HepG2 (cell line): ENCODE measurements around the gene FIBP. TPM values are rescaled to one million over a fixed set of nuclear protein-coding genes. Genes with fewer than 3 reads are reported as not detected.

Experiments
- ATAC-seq: fragments of 200-7000 bp; cut with Tn5 transposase; 3 replicates; pipeline ENCODE4 v1.9.1; 2020; ENCODE audit warnings: mild to moderate bottlenecking, moderate library complexity
- BruUV-seq: library from RNA; stranded (reverse); fragments of 400-500 nt; replicated peaks from 2 replicates; lab custom pipeline; 2021; lab: Mats Ljungman, UMichigan
- CTCF ChIA-PET: fragments of 300-600 bp; formaldehyde crosslinking; extraction: SDS; loops from one replicate; lab custom pipeline; 2021; ENCODE audit warnings: low total read pairs, inconsistent platforms, low intra/inter-chr PET ratio; lab: Yijun Ruan, JAX
- POLR2A ChIA-PET: fragments of 350-600 bp; sonication (Branson Sonifier 250); formaldehyde crosslinking; loops from one replicate; lab custom pipeline; 2020; ENCODE audit warnings: antibody characterized with exemption, inconsistent platforms; lab: Yijun Ruan, JAX
- DNase-seq: peaks from one replicate; pipeline ENCODE4 v3.0.0-alpha.2; 2015; ENCODE audit warnings: low spot score
- FAIRE-seq: peaks from 3 replicates; lab custom pipeline; 2011; peaks lifted over from hg19 to GRCh38; lab: Jason Lieb, UNC
- H2AFZ ChIP-seq: one replicate; pipeline ENCODE4 v1.6.1; 2011; ENCODE audit warnings: low read length, inconsistent platforms
- H3K27ac ChIP-seq: fragments of 300-600 bp; 3 replicates; pipeline ENCODE4 v1.8.0; 2011; ENCODE audit warnings: mixed run types, mild to moderate bottlenecking, mixed read lengths, low read length, inconsistent platforms; ENCODE audit not compliant: insufficient read depth; ENCODE audit errors: extremely low read length
- H3K27me3 ChIP-seq, 2 experiments: fragments of 200-600 bp in 1 of 2; 2 replicates in 1 of 2; 3 replicates in 1 of 2; pipeline versions ENCODE4 v1.6.0 to v1.8.0; 2011; ENCODE audit warnings: low read length in 2 of 2, mild to moderate bottlenecking in 2 of 2, moderate library complexity in 2 of 2, inconsistent platforms in 1 of 2; ENCODE audit not compliant: insufficient read depth in 2 of 2, control insufficient read depth in 1 of 2
- H3K36me3 ChIP-seq, 2 experiments: fragments of 200-600 bp in 1 of 2; replicated peaks in 1 of 2; 2 replicates in 1 of 2; 3 replicates in 1 of 2; pipeline versions ENCODE4 v1.5.1 to v1.8.0; 2011; ENCODE audit warnings: low read length in 2 of 2, inconsistent platforms in 1 of 2; ENCODE audit not compliant: insufficient read depth in 2 of 2, control insufficient read depth in 1 of 2
- H3K4me1 ChIP-seq: 2 replicates; pipeline ENCODE4 v1.5.1; 2012; ENCODE audit warnings: low read length, inconsistent platforms; ENCODE audit not compliant: insufficient read depth
- H3K4me2 ChIP-seq: 2 replicates; pipeline ENCODE4 v1.6.0; 2011; ENCODE audit warnings: low read depth, low read length, inconsistent platforms
- H3K4me3 ChIP-seq, 3 experiments: fragments of 200-600 bp in 1 of 3; sonication (generic), shearing (Covaris generic) in 1 of 3; replicated peaks in 1 of 3; 2 replicates each; pipeline ENCODE4 v1.5.1; 2011 to 2016; ENCODE audit warnings: low read length in 3 of 3, inconsistent platforms in 2 of 3, low read depth in 2 of 3, mild to moderate bottlenecking in 2 of 3, control low read depth in 1 of 3, mixed read lengths in 1 of 3; ENCODE audit not compliant: insufficient read depth in 1 of 3
- H3K79me2 ChIP-seq: one replicate; pipeline ENCODE4 v1.6.1; 2011; ENCODE audit warnings: low read length, inconsistent platforms; ENCODE audit not compliant: insufficient read depth
- H3K9ac ChIP-seq: 2 replicates; pipeline ENCODE4 v1.6.0; 2011; ENCODE audit warnings: mild to moderate bottlenecking, low read depth, low read length, inconsistent platforms; ENCODE audit not compliant: insufficient read depth
- H3K9me3 ChIP-seq: 2 replicates; pipeline ENCODE4 v1.5.1; 2012; ENCODE audit warnings: mild to moderate bottlenecking, low read length
- H4K20me1 ChIP-seq: 2 replicates; pipeline ENCODE4 v1.6.0; 2011; ENCODE audit warnings: inconsistent platforms, mild to moderate bottlenecking, low read length, moderate library complexity; ENCODE audit not compliant: insufficient read depth
- RXRB ChIP-seq: IDR thresholded peaks from 2 replicates; pipeline ENCODE4 v1.6.1; 2016; ENCODE audit warnings: borderline replicate concordance, missing genetic modification reagents, missing compliant biosample characterization
- ZNF124 ChIP-seq: sonication (generic); formaldehyde crosslinking; IDR thresholded peaks from 2 replicates; pipeline ENCODE4 v1.4.0; 2020; ENCODE audit warnings: missing genetic modification reagents
- ZNF253 ChIP-seq: sonication (generic); formaldehyde crosslinking; IDR thresholded peaks from 2 replicates; pipeline ENCODE4 v1.8.0; 2022; ENCODE audit warnings: mild to moderate bottlenecking, missing genetic modification reagents, borderline replicate concordance
- ZNF331 ChIP-seq: sonication (generic); formaldehyde crosslinking; IDR thresholded peaks from 2 replicates; pipeline ENCODE4 v1.4.0; 2020; ENCODE audit warnings: missing genetic modification reagents
- ZNF354B ChIP-seq: sonication (generic); formaldehyde crosslinking; IDR thresholded peaks from 2 replicates; pipeline ENCODE4 v1.8.0; 2022; ENCODE audit warnings: mild to moderate bottlenecking, missing genetic modification reagents
- WGBS: methylation state at CpG from one replicate; pipeline ENCODE4 v1.1.6; 2017; ENCODE audit warnings: low lambda C conversion rate; 5-methylcytosine and 5-hydroxymethylcytosine counted together
- in situ Hi-C: cut with HindIII; loops from 2 replicates; pipeline ENCODE4 v1.10.0; 2017; ENCODE audit warnings: low pct_unique_long_range_greater_than_20kb; ENCODE audit not compliant: extremely low pct_ligation_motif_present
- intact Hi-C: fragments of 100-400 bp; cut with micrococcal nuclease; formaldehyde crosslinking; loops from one replicate; pipeline ENCODE4 v1.10.0; 2022; ENCODE audit not compliant: unreplicated experiment
- polyA plus RNA-seq, 8 experiments: library from polyadenylated mRNA; depleted of rRNA in 3 of 8; stranded (reverse) in 7 of 8; unstranded in 1 of 8; fragments of >200 nt; fragmentation: Illumina TruSeq in 4 of 8; extraction: Trizol in 4 of 8; gene quantifications; 2 replicates each; pipeline versions ENCODE4 v1.2.1 to v1.2.3, GENCODE V29; 2011 to 2016; ENCODE audit warnings: low read depth in 4 of 8, missing spikeins in 1 of 8, mixed read lengths in 1 of 8; ENCODE audit not compliant: insufficient read depth in 1 of 8
- total RNA-seq, 5 experiments: library from RNA; depleted of rRNA; stranded (reverse); fragments of >200 nt; fragmentation: Illumina TruSeq; extraction: Trizol; gene quantifications; 2 replicates each; pipeline ENCODE4 v1.2.3, GENCODE V29; 2016; ENCODE audit warnings: low read depth in 1 of 5
- TF ChIP-seq, protein P1 (sequence below): sonication (generic); formaldehyde crosslinking; IDR thresholded peaks from 2 replicates; pipeline ENCODE4 v1.8.1; 2023; ENCODE audit warnings: mild to moderate bottlenecking, inconsistent platforms, moderate library complexity, missing genetic modification reagents, borderline replicate concordance
- TF ChIP-seq, protein P2 (sequence below): sonication (generic); formaldehyde crosslinking; IDR thresholded peaks from 2 replicates; pipeline ENCODE4 v1.5.0; 2020; ENCODE audit warnings: missing genetic modification reagents, mild to moderate bottlenecking, borderline replicate concordance

The FIBP gene
- total and polyA plus RNA-seq, 2 of the 13 experiments (the other 11 are each of a cell fraction or from before 2014, with no cell fraction given): 42.9 to 62.1 TPM

GRCh38 chr11:65888163-65888814 is at the start of gene FIBP (continued):
- TF ChIP-seq ZNF354B (CRISPR knock-in tag): no peak
- TF ChIP-seq ZNF331: peak; percentile 43; the same call in 1 of the 2 replicates
- TF ChIP-seq, protein P1, sequence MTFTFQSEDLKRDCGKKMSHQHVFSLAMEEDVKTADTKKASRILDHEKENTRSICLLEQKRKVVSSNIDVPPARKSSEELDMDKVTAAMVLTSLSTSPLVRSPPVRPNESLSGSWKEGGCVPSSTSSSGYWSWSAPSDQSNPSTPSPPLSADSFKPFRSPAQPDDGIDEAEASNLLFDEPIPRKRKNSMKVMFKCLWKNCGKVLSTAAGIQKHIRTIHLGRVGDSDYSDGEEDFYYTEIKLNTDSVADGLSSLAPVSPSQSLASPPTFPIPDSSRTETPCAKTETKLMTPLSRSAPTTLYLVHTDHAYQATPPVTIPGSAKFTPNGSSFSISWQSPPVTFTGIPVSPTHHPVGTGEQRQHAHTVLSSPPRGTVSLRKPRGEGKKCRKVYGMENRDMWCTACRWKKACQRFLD (CRISPR knock-in tag): no peak
- no peak for TF ChIP-seq ZNF253 (CRISPR knock-in tag)
- peak; percentile 33; the same call in 1 of the 2 replicates for TF ChIP-seq ZNF124 (CRISPR knock-in tag)
- TF ChIP-seq, all 625 proteins: peak for 211

DNA sequence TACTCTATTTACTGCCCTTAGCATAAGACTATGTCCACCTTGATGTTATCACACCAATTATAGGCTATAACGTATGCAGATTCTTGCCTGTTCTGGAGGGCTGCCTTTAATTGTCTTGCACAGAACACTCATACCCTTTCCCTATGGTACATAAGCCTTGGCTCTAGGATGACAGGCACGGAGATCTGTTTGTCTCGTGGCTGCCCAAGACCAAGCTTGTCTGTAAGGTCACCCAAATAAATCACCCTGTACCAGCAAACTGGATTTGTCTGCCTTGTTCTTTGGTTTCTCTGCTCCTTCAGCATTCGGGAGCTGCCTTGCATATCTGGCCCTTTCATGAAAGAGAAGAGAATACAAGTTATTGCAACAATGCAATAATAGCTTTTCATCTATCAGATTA is 49.5 kb upstream of the FIBP start:
- TF ChIP-seq, protein P2, sequence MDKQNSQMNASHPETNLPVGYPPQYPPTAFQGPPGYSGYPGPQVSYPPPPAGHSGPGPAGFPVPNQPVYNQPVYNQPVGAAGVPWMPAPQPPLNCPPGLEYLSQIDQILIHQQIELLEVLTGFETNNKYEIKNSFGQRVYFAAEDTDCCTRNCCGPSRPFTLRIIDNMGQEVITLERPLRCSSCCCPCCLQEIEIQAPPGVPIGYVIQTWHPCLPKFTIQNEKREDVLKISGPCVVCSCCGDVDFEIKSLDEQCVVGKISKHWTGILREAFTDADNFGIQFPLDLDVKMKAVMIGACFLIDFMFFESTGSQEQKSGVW (CRISPR knock-in tag): no peak
- no peak for TF ChIP-seq RXRB (CRISPR knock-in tag)
- POLR2A ChIA-PET: no interaction called here
- H3K4me1 ChIP-seq: peaks cover 27% of the 10 kb centered on the region
- H3K27me3 ChIP-seq: peaks cover 0 to 10% of the 10 kb centered on the region in 2 experiments; a peak in 3 of 5 replicates
- H4K20me1 ChIP-seq: no peaks in the 10 kb centered on the region
- DNase-seq (no peak), ATAC-seq (no peak), FAIRE-seq (no peak)
- CTCF ChIA-PET: no interaction called here
- H3K9me3 ChIP-seq: no peaks in the 10 kb centered on the region
- in situ Hi-C loops (no loop called here), intact Hi-C loops (no loop called here)
- no peak overlapping the region for H3K9ac ChIP-seq
- H2AFZ ChIP-seq: no peak overlapping the region
- 12% methylated on average over 4 of the region's 4 CpGs for WGBS
- H3K27ac ChIP-seq: no peak overlapping the region
- H3K36me3 ChIP-seq: no peaks in the 10 kb centered on the region
- no peaks in the 10 kb centered on the region for H3K79me2 ChIP-seq
- no peak overlapping the region for H3K4me2 ChIP-seq
- no TSS peak for BruUV-seq
- H3K4me3 ChIP-seq: no peak overlapping the region
